RWPE2 (cell line): ENCODE results near the gene DTNB.

ENCODE experiments used
- ATAC-seq: fragments of 200-7000 bp; cut with Tn5 transposase; 3 replicates; pipeline ENCODE4 v1.9.1; 2021; ENCODE audit warnings: low read depth
- DNase-seq: peaks from one replicate; pipeline ENCODE4 v3.0.0-alpha.2; 2020; ENCODE audit warnings: low spot score
- H3K27ac ChIP-seq: fragments of 450-650 bp; 2 replicates; pipeline ENCODE4 v1.5.1; 2017; ENCODE audit warnings: mild to moderate bottlenecking; ENCODE audit not compliant: poor library complexity, severe bottlenecking
- H3K27me3 ChIP-seq: fragments of 250-450 bp; sonication (Bioruptor Pico); 2 replicates; pipeline ENCODE4 v1.5.1; 2021; ENCODE audit warnings: mild to moderate bottlenecking, moderate library complexity; ENCODE audit not compliant: insufficient read depth, poor library complexity, severe bottlenecking
- H3K36me3 ChIP-seq: fragments of 250-450 bp; sonication (Bioruptor Pico); 2 replicates; pipeline ENCODE4 v1.5.1; 2020; ENCODE audit warnings: low read depth, mild to moderate bottlenecking, moderate library complexity
- H3K4me1 ChIP-seq: fragments of 250-450 bp; sonication (Bioruptor Pico); 2 replicates; pipeline ENCODE4 v1.5.1; 2021; ENCODE audit warnings: mild to moderate bottlenecking, moderate library complexity; ENCODE audit not compliant: insufficient read depth, poor library complexity, severe bottlenecking
- H3K4me3 ChIP-seq: fragments of 250-450 bp; sonication (Bioruptor Pico); 2 replicates; pipeline ENCODE4 v1.5.1; 2021; ENCODE audit warnings: mild to moderate bottlenecking, moderate library complexity; ENCODE audit not compliant: severe bottlenecking
- H3K9me3 ChIP-seq: fragments of 250-450 bp; sonication (Bioruptor Pico); 2 replicates; pipeline ENCODE4 v1.5.1; 2021; ENCODE audit warnings: mild to moderate bottlenecking, moderate library complexity; ENCODE audit not compliant: severe bottlenecking
- CTCF ChIP-seq: fragments of 450-650 bp; IDR thresholded peaks from one replicate; pipeline ENCODE4 v1.5.1; 2017; ENCODE audit warnings: mild to moderate bottlenecking, moderate library complexity; ENCODE audit not compliant: poor library complexity, severe bottlenecking

DTNB gene

GRCh38 chr2:25373269-25373981, 300.0 kb downstream of the DTNB start:
- no peaks in the 10 kb centered on the region for H3K9me3 ChIP-seq
- ATAC-seq (peak; percentile 31), DNase-seq (no peak)
- TF ChIP-seq CTCF = no peak
- no peaks in the 10 kb centered on the region for H3K36me3 ChIP-seq
- no peak overlapping the region for H3K27ac ChIP-seq
- no peak overlapping the region for H3K4me3 ChIP-seq
- H3K27me3 ChIP-seq = no peaks in the 10 kb centered on the region
- peaks cover 22% of the 10 kb centered on the region for H3K4me1 ChIP-seq

GRCh38 chr2:25372405-25373268, 300.7 kb downstream of the DTNB start:
- DNase-seq = no peak
- Histone ChIP-seq H3K36me3 (no peaks in the 10 kb centered on the region), H3K27me3 (no peaks in the 10 kb centered on the region), H3K27ac (no peak overlapping the region), H3K4me1 (peaks cover 14% of the 10 kb centered on the region), H3K9me3 (no peaks in the 10 kb centered on the region), H3K4me3 (no peak overlapping the region)
- TF ChIP-seq CTCF = no peak
- ATAC-seq = no peak

- Histone ChIP-seq H3K4me3 (no peak overlapping the region), H3K27me3 (no peaks in the 10 kb centered on the region), H3K27ac (no peak overlapping the region), H3K4me1 (peaks cover 7% of the 10 kb centered on the region), H3K36me3 (no peaks in the 10 kb centered on the region), H3K9me3 (no peaks in the 10 kb centered on the region)
- no peak for DNase-seq
- no peak for TF ChIP-seq CTCF
- ATAC-seq = no peak
Observed at GRCh38 chr2:25371253-25372241, 301.8 kb downstream of the DTNB start.

- no peak for ATAC-seq
- no peaks in the 10 kb centered on the region for H3K9me3 ChIP-seq
Observed at GRCh38 chr2:25369876-25370275, 303.5 kb downstream of the DTNB start.

More at GRCh38 chr2:25369876-25370275, 303.5 kb downstream of the DTNB start:
- no peak overlapping the region for H3K27ac ChIP-seq
- no peak for TF ChIP-seq CTCF
- H3K4me1 ChIP-seq = peaks cover 13% of the 10 kb centered on the region
- no peak for DNase-seq
- H3K4me3 ChIP-seq = no peak overlapping the region
- no peaks in the 10 kb centered on the region for H3K27me3 ChIP-seq
- H3K36me3 ChIP-seq = no peaks in the 10 kb centered on the region
